Measurements from ENCODE around the gene CEMIP2. TPM values are rescaled to one million over a fixed set of nuclear protein-coding genes. Genes with fewer than 3 reads are reported as not detected.

The CEMIP2 gene
- polyA plus RNA-seq, 1 of the 3 experiments (the other 2 are of a cell fraction): 39.8 TPM

DNA sequence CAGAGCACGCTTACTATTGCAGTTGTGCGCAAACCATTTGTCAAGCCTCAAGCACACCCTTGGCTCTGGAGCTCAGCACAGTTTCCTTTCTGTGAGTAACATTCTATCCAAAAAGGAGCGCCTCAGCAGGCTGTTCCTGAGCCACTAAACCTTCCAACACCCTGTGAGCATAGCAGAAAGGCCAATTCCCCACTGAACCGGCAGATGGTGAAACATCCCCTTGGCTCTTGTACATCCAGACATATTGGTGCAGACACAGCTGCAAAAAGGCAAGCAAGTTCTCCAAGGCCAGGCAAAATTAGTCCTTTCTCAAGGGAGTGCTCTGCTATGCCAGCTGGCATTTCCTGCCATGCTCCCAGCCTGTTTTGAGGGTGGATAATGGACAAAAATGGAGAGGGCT lies 44.1 kb upstream of the CEMIP2 start:
- Histone ChIP-seq H3F3A (replicated peaks; ENCODE audit: insufficient read depth) (no peaks in the 10 kb centered on the region), H3K4me1 (ENCODE audit: control insufficient read depth in 1 of 2, insufficient read depth in 2 of 2, low read depth in 1 of 2, low read length in 1 of 2) (no peaks in the 10 kb centered on the region), H3K36me3 (replicated peaks in 1 of 2; ENCODE audit: control insufficient read depth in 1 of 2, insufficient read depth in 2 of 2, low read length in 1 of 2) (no peaks in the 10 kb centered on the region), H4K20me1 (ENCODE audit: insufficient read depth) (no peaks in the 10 kb centered on the region), H3K27ac (ENCODE audit: low read depth in 2 of 2, low read length in 1 of 2) (no peak overlapping the region), H3K9me2 (no peaks in the 10 kb centered on the region), H2AFZ (ENCODE audit: low read depth) (no peak overlapping the region), H3K4me3 (ENCODE audit: low read depth in 2 of 2, low read length in 1 of 2) (no peak overlapping the region), H3K4me2 (no peak overlapping the region), H3K9ac (no peak overlapping the region), H3K9me3 (no peaks in the 10 kb centered on the region), H3K79me2 (ENCODE audit: insufficient read depth) (no peaks in the 10 kb centered on the region), H3K27me3 (ENCODE audit: insufficient read depth) (peaks cover 17% of the 10 kb centered on the region; the same call in 1 of the 2 replicates)
- CTCF ChIA-PET: interaction anchor here (1.2 to 1.6 kb wide), 2 partner anchors 212 to 227 kb away, joined by 3 to 4 read pairs; no protein-coding TSS in a partner anchor
- POLR2A ChIA-PET: no interaction called here
- WGBS (ENCODE audit: low lambda C conversion rate): 77% methylated on average over 4 of the region's 4 CpGs
- DNase-seq: no peak
- no peak for TF ChIP-seq EP300 (IDR thresholded peaks at IDR 0.05; ENCODE audit: borderline replicate concordance in 1 of 2, low read depth in 1 of 2, low read length in 1 of 2)
- TF ChIP-seq JUND (IDR thresholded peaks at IDR 0.05): no peak
- TF ChIP-seq EZH2phosphoT487 (IDR thresholded peaks at IDR 0.05; ENCODE audit: borderline replicate concordance, low read depth): no peak
- TF ChIP-seq, protein P1, sequence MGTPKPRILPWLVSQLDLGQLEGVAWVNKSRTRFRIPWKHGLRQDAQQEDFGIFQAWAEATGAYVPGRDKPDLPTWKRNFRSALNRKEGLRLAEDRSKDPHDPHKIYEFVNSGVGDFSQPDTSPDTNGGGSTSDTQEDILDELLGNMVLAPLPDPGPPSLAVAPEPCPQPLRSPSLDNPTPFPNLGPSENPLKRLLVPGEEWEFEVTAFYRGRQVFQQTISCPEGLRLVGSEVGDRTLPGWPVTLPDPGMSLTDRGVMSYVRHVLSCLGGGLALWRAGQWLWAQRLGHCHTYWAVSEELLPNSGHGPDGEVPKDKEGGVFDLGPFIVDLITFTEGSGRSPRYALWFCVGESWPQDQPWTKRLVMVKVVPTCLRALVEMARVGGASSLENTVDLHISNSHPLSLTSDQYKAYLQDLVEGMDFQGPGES (IDR thresholded peaks at IDR 0.05; ENCODE audit: low read depth, low read length): no peak
- no peak for TF ChIP-seq MEF2A (IDR thresholded peaks at IDR 0.05; ENCODE audit: borderline replicate concordance, low read depth)
- TF ChIP-seq NFIC (IDR thresholded peaks at IDR 0.05; ENCODE audit: borderline replicate concordance): no peak
- TF ChIP-seq, protein P2, sequence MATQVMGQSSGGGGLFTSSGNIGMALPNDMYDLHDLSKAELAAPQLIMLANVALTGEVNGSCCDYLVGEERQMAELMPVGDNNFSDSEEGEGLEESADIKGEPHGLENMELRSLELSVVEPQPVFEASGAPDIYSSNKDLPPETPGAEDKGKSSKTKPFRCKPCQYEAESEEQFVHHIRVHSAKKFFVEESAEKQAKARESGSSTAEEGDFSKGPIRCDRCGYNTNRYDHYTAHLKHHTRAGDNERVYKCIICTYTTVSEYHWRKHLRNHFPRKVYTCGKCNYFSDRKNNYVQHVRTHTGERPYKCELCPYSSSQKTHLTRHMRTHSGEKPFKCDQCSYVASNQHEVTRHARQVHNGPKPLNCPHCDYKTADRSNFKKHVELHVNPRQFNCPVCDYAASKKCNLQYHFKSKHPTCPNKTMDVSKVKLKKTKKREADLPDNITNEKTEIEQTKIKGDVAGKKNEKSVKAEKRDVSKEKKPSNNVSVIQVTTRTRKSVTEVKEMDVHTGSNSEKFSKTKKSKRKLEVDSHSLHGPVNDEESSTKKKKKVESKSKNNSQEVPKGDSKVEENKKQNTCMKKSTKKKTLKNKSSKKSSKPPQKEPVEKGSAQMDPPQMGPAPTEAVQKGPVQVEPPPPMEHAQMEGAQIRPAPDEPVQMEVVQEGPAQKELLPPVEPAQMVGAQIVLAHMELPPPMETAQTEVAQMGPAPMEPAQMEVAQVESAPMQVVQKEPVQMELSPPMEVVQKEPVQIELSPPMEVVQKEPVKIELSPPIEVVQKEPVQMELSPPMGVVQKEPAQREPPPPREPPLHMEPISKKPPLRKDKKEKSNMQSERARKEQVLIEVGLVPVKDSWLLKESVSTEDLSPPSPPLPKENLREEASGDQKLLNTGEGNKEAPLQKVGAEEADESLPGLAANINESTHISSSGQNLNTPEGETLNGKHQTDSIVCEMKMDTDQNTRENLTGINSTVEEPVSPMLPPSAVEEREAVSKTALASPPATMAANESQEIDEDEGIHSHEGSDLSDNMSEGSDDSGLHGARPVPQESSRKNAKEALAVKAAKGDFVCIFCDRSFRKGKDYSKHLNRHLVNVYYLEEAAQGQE (IDR thresholded peaks at IDR 0.05; ENCODE audit: low read depth, low read length): no peak
- TF ChIP-seq SIN3A (IDR thresholded peaks at IDR 0.05; ENCODE audit: borderline replicate concordance, low read depth, low read length): no peak
- no peak for TF ChIP-seq RAD21 (IDR thresholded peaks at IDR 0.05; ENCODE audit: low read length)
- TF ChIP-seq TAF1 (IDR thresholded peaks at IDR 0.05; ENCODE audit: borderline replicate concordance, low read depth, low read length): no peak
- no peak for TF ChIP-seq TCF12 (IDR thresholded peaks at IDR 0.05)
- no peak for TF ChIP-seq RFX5 (IDR thresholded peaks at IDR 0.05; ENCODE audit: low read length)
- TF ChIP-seq, protein P3, sequence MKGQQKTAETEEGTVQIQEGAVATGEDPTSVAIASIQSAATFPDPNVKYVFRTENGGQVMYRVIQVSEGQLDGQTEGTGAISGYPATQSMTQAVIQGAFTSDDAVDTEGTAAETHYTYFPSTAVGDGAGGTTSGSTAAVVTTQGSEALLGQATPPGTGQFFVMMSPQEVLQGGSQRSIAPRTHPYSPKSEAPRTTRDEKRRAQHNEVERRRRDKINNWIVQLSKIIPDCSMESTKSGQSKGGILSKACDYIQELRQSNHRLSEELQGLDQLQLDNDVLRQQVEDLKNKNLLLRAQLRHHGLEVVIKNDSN (IDR thresholded peaks at IDR 0.05; ENCODE audit: borderline replicate concordance, low read depth): no peak
- TF ChIP-seq YY1 (IDR thresholded peaks at IDR 0.05; ENCODE audit: low read depth): no peak
